Measurements from ENCODE around the gene TM9SF1. TPM values are rescaled to one million over a fixed set of nuclear protein-coding genes. Genes with fewer than 3 reads are reported as not detected.

TM9SF1 gene, protein sequence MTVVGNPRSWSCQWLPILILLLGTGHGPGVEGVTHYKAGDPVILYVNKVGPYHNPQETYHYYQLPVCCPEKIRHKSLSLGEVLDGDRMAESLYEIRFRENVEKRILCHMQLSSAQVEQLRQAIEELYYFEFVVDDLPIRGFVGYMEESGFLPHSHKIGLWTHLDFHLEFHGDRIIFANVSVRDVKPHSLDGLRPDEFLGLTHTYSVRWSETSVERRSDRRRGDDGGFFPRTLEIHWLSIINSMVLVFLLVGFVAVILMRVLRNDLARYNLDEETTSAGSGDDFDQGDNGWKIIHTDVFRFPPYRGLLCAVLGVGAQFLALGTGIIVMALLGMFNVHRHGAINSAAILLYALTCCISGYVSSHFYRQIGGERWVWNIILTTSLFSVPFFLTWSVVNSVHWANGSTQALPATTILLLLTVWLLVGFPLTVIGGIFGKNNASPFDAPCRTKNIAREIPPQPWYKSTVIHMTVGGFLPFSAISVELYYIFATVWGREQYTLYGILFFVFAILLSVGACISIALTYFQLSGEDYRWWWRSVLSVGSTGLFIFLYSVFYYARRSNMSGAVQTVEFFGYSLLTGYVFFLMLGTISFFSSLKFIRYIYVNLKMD
- 10 to 100 TPM; 52.3 to 75.7 (median 71.1) TPM for total RNA-seq

DNA sequence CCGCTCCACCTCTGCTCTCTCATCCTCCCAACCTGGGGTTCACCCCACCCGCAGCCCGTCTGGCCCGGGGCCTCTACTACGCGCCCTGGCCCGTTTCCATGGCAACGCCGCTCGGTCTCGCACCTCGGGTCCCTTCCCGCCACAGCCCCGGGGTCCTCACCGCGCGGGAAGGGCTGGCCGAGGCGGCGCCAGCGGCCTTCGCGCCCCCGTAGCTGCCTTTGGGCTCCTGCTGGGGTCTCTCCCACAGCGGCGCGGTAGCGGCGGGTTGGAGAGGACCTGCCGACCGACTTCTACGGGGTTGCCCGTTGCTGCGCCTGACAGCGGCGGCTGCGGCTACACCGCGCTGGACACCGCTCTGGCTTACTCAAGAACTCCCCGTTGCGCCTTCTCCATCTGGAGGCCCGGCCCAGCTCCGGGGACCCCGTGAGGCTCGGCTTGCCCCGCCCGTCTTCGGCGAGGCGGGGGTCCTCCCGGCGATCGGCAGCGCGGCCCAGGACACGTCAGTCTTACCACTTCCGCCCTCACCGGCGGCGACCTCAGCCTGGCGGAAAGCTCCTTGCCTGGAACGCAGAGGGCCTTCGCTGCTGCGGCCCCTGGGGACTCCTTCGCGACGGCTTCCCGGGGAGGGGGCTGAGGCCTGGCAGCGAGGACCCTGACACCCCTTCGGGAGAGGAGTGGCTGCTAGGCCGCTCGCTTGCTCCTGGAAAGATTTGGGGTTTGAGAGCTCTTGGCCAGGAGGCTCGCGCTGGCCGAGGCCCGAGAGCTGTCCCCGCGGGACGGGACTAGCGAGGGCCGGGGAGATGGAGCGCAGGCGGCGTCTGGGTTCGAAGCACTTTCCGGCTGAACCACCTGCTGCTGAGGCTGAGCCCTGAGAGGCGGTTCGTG lies at the start of gene TM9SF1:
Gene TM9SF1 (minus strand): TSS at position 256 of the 885 bp plus-strand sequence. CDS start 422 bp downstream, outside the sequence.
- Histone ChIP-seq H3K4me3 (peak within 1 kb of the TSS; percentile 70 to 90 (median 72)), H3K36me3 (no peaks in the 10 kb centered on the region), H3K27ac (peak within 1 kb of the TSS; percentile 99), H3K27me3 (no peaks in the 10 kb centered on the region), H3K9me3 (no peaks in the 10 kb centered on the region), H3K4me1 (peaks cover 0 to 7% of the 10 kb centered on the region in 2 donors)
- TF ChIP-seq, protein P1, sequence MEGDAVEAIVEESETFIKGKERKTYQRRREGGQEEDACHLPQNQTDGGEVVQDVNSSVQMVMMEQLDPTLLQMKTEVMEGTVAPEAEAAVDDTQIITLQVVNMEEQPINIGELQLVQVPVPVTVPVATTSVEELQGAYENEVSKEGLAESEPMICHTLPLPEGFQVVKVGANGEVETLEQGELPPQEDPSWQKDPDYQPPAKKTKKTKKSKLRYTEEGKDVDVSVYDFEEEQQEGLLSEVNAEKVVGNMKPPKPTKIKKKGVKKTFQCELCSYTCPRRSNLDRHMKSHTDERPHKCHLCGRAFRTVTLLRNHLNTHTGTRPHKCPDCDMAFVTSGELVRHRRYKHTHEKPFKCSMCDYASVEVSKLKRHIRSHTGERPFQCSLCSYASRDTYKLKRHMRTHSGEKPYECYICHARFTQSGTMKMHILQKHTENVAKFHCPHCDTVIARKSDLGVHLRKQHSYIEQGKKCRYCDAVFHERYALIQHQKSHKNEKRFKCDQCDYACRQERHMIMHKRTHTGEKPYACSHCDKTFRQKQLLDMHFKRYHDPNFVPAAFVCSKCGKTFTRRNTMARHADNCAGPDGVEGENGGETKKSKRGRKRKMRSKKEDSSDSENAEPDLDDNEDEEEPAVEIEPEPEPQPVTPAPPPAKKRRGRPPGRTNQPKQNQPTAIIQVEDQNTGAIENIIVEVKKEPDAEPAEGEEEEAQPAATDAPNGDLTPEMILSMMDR (IDR thresholded peaks at IDR 0.05), result no peak
- TF ChIP-seq POLR2A (IDR thresholded peaks at IDR 0.05) (peak; percentile 15), POLR2AphosphoS5 (IDR thresholded peaks at IDR 0.05) (peak; percentile 73 to 96 (median 84))
- intact Hi-C loops (cut with DNase I; ENCODE audit: low total_unique reads), result no loop called here
- DNase-seq (ENCODE audit: low spot score in 2 of 2), result peak; percentile 72 to 86

DNA sequence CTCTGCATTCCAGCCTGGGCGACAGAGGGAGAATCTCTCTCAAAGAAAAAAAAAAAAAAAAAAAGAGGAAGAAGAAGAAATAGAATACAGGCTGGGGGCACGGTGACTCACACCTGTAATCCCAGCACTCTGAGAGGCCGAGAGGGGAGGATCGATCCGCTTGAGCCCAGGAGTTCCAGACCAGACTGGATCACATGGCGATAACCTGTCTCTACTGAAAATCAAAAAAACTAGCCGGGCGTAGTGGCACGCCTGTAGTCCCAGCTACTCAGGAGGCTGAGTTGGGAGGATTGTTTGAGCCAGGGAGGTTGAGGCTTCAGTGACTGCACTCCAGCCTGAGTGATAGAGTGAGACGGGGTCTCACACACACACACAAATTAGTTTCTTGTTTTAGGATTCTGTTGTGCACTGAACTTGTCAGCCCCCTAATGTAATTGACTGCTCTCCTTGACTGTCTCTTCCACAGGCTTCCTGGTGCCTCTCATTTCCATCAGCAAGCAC lies 48.1 kb upstream of the TM9SF1 start:
- Histone ChIP-seq H3K27me3 (no peaks in the 10 kb centered on the region), H3K36me3 (no peaks in the 10 kb centered on the region), H3K4me1 (peaks cover 3 to 17% of the 10 kb centered on the region in 2 donors), H3K27ac (peak overlapping the region; percentile 97), H3K9me3 (no peaks in the 10 kb centered on the region), H3K4me3 (peak overlapping the region; percentile 63 to 75 (median 75))
- no peak for DNase-seq (ENCODE audit: low spot score in 2 of 2)
- TF ChIP-seq POLR2AphosphoS5 (IDR thresholded peaks at IDR 0.05) (no peak), POLR2A (IDR thresholded peaks at IDR 0.05) (no peak)
- TF ChIP-seq, protein P1 (IDR thresholded peaks at IDR 0.05), result no peak
- intact Hi-C loops (cut with DNase I; ENCODE audit: low total_unique reads), result loop anchor here (10.0 kb wide), 1 partner anchor 61 kb away; the partner anchor contains the start of gene CIDEB

DNA sequence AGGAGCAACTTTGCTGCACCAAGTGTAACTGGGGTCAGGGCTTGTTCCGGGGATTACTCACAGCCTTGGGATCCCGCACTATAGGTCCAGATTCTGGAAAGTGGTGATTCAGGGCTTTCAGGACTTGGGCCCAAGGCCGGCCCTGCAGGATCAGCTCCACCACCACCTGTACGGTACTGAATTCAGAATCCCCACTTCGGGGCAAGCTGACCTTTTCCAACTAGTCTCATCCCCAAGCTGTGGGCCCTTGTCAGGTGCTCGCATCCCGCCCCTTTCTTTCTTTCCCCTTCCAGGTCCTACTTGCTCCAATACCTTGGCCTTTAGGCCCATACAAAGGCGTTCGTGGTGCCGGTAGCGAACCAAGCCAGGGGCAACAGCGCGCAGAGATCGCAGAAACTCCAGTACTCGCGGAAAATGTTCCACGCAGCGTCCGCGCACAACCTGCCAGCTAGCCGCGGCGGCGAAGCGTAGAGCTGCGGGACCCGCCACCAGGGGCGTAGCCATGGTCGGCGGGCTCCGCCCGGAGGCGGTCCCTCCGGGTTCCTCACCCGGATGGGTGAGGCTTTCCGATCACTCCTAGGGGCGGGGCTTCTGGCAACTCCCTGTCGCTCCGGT lies 46.7 kb upstream of the TM9SF1 start:
- peaks cover 3 to 17% of the 10 kb centered on the region in 2 donors for H3K4me1 ChIP-seq
- H3K27me3 ChIP-seq, result no peaks in the 10 kb centered on the region
- intact Hi-C loops (cut with DNase I; ENCODE audit: low total_unique reads), result loop anchor here (10.0 kb wide), 1 partner anchor 63 kb away; the partner anchor contains the start of gene CIDEB
- peak overlapping the region; percentile 97 for H3K27ac ChIP-seq
- TF ChIP-seq, protein P1 (IDR thresholded peaks at IDR 0.05), result peak; percentile 73 to 79 (median 76)
- no peak for TF ChIP-seq POLR2AphosphoS5 (IDR thresholded peaks at IDR 0.05)
- TF ChIP-seq POLR2A (IDR thresholded peaks at IDR 0.05), result no peak
- H3K4me3 ChIP-seq, result peak overlapping the region; percentile 63 to 75 (median 75)
- peak in 1 of 2 donors; percentile 91 for DNase-seq (ENCODE audit: low spot score in 2 of 2)
- H3K9me3 ChIP-seq, result no peaks in the 10 kb centered on the region
- H3K36me3 ChIP-seq, result no peaks in the 10 kb centered on the region

DNA sequence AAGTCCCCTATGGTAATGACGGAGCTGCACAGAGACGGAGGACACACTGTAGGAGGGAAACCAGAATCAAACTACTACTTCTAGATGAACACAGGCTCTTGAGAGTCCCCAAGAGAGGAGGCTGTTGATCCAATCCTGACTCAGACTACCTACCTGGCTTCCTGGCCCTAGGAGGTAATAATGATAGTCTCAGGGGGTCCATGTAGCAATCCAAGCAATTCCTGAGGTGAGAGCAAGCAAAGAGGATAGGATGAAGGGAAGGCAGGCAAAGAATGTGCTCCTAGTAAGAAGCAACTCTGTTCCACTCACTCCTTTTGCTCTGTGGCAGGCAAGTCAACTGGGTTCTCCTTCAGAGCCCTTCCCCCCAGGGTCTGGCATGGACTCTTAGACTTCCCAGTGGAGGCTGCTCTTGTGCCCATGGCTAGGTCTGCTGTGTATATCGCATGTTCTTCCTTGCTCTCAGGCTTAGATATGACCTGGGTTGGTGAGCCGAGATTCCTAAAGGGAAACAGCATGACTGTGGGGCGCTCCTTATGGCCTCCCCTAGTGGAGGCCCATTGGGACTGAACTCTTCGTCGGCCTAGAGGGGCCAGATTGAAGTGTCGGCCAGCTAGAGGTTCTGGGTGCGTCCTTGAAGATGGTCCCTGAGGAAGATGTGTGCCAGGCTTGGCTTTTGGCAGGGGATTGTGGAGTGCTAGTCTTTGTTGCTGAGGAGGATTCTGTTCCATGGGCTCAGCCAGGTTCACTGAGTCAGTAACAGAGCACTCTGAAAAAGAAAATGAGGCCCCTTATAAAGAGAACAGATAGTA lies 45.1 kb upstream of the TM9SF1 start:
- H3K27ac ChIP-seq, result peak overlapping the region; percentile 60 to 97
- no peaks in the 10 kb centered on the region for H3K9me3 ChIP-seq
- no peaks in the 10 kb centered on the region for H3K27me3 ChIP-seq
- no peak for DNase-seq (ENCODE audit: low spot score in 2 of 2)
- intact Hi-C loops (cut with DNase I; ENCODE audit: low total_unique reads), result loop anchor here (10.0 kb wide), 1 partner anchor 64 kb away; the partner anchor contains the start of gene CIDEB
- peaks cover 3 to 17% of the 10 kb centered on the region in 2 donors for H3K4me1 ChIP-seq
- H3K4me3 ChIP-seq, result no peak overlapping the region
- no peaks in the 10 kb centered on the region for H3K36me3 ChIP-seq
- TF ChIP-seq POLR2A (IDR thresholded peaks at IDR 0.05), result no peak
- no peak for TF ChIP-seq POLR2AphosphoS5 (IDR thresholded peaks at IDR 0.05)
- TF ChIP-seq, protein P1 (IDR thresholded peaks at IDR 0.05), result no peak

Measured in breast epithelium (tissue), 4 donors.